ENCODE data around the gene ARFGEF2.
"Not testable (repeated sequence)": the region's sequence is repeated elsewhere in the genome, so short reads cannot be mapped to it uniquely, and the experiment has no call there.

ARFGEF2 gene

GRCh38 chr20:49046087-49046900 is 124.8 kb downstream of the ARFGEF2 start, which contains the start of gene CSE1L:
Gene CSE1L, plus strand, starts transcription at chr20:49046312. Its CDS starts 12,152 bp downstream, at chr20:49058464.
- TF ChIP-seq CTCF (IDR thresholded peaks at IDR 0.05; ENCODE audit: low read depth, low read length): no peak
- peak within 1 kb of the TSS; percentile 91 for H3K4me3 ChIP-seq (ENCODE audit: low read depth, low read length)

- no peak for TF ChIP-seq CTCF (IDR thresholded peaks at IDR 0.05; ENCODE audit: low read depth, low read length)
- no peak overlapping the region for H3K4me3 ChIP-seq (ENCODE audit: low read depth, low read length)
These were observed 130.8 kb downstream of the ARFGEF2 start for GRCh38 chr20:49052334-49052733.

GRCh38 chr20:49054056-49054643 is 132.6 kb downstream of the ARFGEF2 start:
- H3K4me3 ChIP-seq (ENCODE audit: low read depth, low read length): no peak overlapping the region
- TF ChIP-seq CTCF (IDR thresholded peaks at IDR 0.05; ENCODE audit: low read depth, low read length): no peak

- no peak overlapping the region for H3K4me3 ChIP-seq (ENCODE audit: low read depth, low read length)
- TF ChIP-seq CTCF (IDR thresholded peaks at IDR 0.05; ENCODE audit: low read depth, low read length): no peak
These were observed 141.8 kb downstream of the ARFGEF2 start for GRCh38 chr20:49063279-49063678.

GRCh38 chr20:49074521-49074920 is 153.0 kb downstream of the ARFGEF2 start:
- H3K4me3 ChIP-seq (ENCODE audit: low read depth, low read length): no peak overlapping the region
- TF ChIP-seq CTCF (IDR thresholded peaks at IDR 0.05; ENCODE audit: low read depth, low read length): no peak

GRCh38 chr20:49078310-49078709 is 156.8 kb downstream of the ARFGEF2 start:
- TF ChIP-seq CTCF (IDR thresholded peaks at IDR 0.05; ENCODE audit: low read depth, low read length): no peak
- H3K4me3 ChIP-seq (ENCODE audit: low read depth, low read length): no peak overlapping the region

GRCh38 chr20:49082295-49082694 is 160.8 kb downstream of the ARFGEF2 start:
- not testable (repeated sequence) for H3K4me3 ChIP-seq (ENCODE audit: low read depth, low read length)
